Tibial artery (tissue), 4 donors: ENCODE data around the gene OAF.

Experiments
- DNase-seq, 2 donors: peaks; one replicate each; pipeline ENCODE4 v3.0.0-alpha.2; 2019
- H3K27ac ChIP-seq, 2 donors: fragments of 200-600 bp; sonication (generic) in 1 of 2; 1 replicate in 1 of 2; 2 replicates in 1 of 2; pipeline ENCODE4 v1.5.1; 2018 to 2019; ENCODE audit warnings: mild to moderate bottlenecking in 1 of 2
- H3K27me3 ChIP-seq, 2 donors: fragments of 200-600 bp; sonication (generic) in 1 of 2; one replicate each; pipeline versions ENCODE4 v1.5.1 to v1.6.0; 2016 to 2019
- H3K36me3 ChIP-seq, 3 donors: fragments of 200-600 bp; sonication (generic) in 2 of 3; one replicate each; pipeline ENCODE4 v1.5.1; 2016 to 2019; ENCODE audit warnings: mild to moderate bottlenecking in 2 of 3
- H3K4me1 ChIP-seq, 4 donors: fragments of 200-600 bp; sonication (generic) in 2 of 4; 1 replicate in 3 of 4; 2 replicates in 1 of 4; pipeline ENCODE4 v1.5.1; 2016 to 2019
- H3K4me3 ChIP-seq, 2 donors: fragments of 200-600 bp; sonication (generic) in 1 of 2; 1 replicate in 1 of 2; 2 replicates in 1 of 2; pipeline ENCODE4 v1.5.1; 2018 to 2019; ENCODE audit warnings: mild to moderate bottlenecking in 2 of 2
- H3K9me3 ChIP-seq, 3 donors: fragments of 200-600 bp; sonication (generic) in 1 of 3; one replicate each; pipeline ENCODE4 v1.5.1; 2016 to 2019
- intact Hi-C: fragments of 100-400 bp; cut with DNase I; formaldehyde crosslinking; loops from one replicate; pipeline ENCODE4 v1.15.0; 2023; ENCODE audit warnings: low total_unique reads
- TF ChIP-seq, protein P1 (sequence below), 2 experiments: fragments of 200-600 bp in 1 of 2; fragments of 450-650 bp in 1 of 2; IDR thresholded peaks; one replicate each; pipeline ENCODE4 v1.5.1; 2017 to 2019; ENCODE audit warnings: antibody characterized with exemption in 2 of 2, mild to moderate bottlenecking in 1 of 2, moderate library complexity in 1 of 2

Gene OAF

DNA sequence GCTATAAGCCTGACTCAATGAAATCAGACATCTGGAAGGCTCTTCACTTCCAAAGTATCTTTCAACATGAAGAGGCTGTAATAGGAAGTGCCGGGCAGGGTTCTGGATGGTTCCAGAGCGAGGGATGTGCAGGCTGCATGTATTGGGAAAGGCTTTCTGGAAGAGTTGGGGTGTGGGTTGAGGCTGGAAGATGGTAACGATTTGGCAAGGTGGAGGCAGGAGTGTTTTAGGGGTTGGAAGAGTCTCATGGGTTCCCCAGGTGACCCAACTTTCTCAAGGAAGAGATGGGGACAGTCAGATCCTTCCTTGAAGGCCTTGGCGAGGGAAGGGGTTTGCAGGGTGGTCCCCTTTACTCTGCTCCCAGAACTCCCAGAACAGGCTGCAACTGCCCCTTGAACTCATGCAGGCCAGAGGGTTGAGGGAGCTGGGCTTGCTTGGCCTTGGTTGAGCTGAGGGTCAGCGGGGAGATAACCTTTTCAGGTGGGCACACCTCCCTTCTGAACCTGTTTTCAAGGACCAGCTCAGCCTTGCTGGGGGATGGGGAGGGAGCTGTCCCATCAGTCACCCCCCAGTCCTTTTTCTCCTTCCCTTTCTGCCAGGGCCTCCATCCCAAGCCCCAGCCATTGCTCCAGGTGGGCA, 19.7 kb downstream of the OAF start:
- DNase-seq: no peak
- Histone ChIP-seq H3K36me3 (no peaks in the 10 kb centered on the region), H3K27me3 (peaks cover 0 to 34% of the 10 kb centered on the region in 2 donors), H3K4me1 (no peaks in the 10 kb centered on the region), H3K9me3 (no peaks in the 10 kb centered on the region), H3K4me3 (no peak overlapping the region), H3K27ac (no peak overlapping the region)
- TF ChIP-seq, protein P1, sequence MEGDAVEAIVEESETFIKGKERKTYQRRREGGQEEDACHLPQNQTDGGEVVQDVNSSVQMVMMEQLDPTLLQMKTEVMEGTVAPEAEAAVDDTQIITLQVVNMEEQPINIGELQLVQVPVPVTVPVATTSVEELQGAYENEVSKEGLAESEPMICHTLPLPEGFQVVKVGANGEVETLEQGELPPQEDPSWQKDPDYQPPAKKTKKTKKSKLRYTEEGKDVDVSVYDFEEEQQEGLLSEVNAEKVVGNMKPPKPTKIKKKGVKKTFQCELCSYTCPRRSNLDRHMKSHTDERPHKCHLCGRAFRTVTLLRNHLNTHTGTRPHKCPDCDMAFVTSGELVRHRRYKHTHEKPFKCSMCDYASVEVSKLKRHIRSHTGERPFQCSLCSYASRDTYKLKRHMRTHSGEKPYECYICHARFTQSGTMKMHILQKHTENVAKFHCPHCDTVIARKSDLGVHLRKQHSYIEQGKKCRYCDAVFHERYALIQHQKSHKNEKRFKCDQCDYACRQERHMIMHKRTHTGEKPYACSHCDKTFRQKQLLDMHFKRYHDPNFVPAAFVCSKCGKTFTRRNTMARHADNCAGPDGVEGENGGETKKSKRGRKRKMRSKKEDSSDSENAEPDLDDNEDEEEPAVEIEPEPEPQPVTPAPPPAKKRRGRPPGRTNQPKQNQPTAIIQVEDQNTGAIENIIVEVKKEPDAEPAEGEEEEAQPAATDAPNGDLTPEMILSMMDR (IDR thresholded peaks at IDR 0.05): no peak
- intact Hi-C loops: no loop called here

DNA sequence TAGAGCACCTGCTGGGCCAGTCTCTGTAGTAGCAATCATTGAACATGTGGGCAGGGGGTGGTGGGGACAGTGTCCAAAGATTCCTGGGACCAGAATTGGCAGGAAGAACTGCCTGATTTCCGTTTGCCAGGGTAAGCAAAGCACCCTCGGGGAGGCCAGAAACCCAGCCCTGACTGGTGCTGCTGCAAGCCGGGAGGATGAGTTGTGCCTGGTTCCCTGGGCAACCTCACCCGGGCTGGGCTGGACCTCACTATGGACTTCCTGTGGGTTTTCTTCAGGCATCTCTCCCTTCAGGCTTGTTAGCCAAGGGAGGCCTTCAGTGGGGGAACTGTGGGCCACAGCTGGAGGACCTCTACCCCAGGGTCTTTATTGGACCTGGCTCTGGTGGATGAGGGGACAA, 21.1 kb downstream of the OAF start:
- Histone ChIP-seq H3K27me3 (peaks cover 0 to 34% of the 10 kb centered on the region in 2 donors), H3K4me1 (no peaks in the 10 kb centered on the region), H3K9me3 (no peaks in the 10 kb centered on the region), H3K27ac (no peak overlapping the region), H3K36me3 (no peaks in the 10 kb centered on the region), H3K4me3 (no peak overlapping the region)
- no peak for DNase-seq
- TF ChIP-seq, protein P1 (IDR thresholded peaks at IDR 0.05): no peak
- intact Hi-C loops: no loop called here

DNA sequence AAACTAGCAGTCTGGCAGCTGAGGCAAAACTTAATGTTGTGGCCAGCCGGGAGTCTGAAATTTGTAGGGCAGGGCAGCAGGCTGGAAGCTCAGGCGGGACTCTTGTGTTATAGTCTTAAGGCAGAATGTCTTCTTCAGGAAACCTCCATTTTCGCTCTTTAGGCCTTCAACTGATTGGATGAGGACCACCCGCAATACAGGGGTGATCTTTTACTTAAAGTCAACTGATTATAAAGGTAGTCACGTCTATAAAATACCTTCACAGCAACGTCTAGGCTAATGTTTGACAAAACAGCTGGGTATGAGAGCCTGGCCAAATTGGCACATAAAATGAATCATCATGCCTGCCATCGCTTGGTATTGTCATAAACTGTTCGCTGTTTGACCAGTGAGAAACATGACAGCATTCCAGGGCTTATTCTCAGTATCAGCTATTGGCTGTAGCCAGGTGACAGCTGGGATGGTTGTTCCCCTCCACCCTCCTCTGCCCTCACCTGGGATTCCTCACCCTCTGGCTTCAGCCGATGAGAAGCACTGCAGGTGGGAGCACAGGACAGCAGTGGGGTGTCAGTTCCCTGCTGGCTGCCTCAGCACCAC, 22.5 kb downstream of the OAF start:
- TF ChIP-seq, protein P1 (IDR thresholded peaks at IDR 0.05): no peak
- Histone ChIP-seq H3K4me1 (no peaks in the 10 kb centered on the region), H3K9me3 (no peaks in the 10 kb centered on the region), H3K4me3 (no peak overlapping the region), H3K27me3 (peaks cover 0 to 40% of the 10 kb centered on the region in 2 donors), H3K36me3 (no peaks in the 10 kb centered on the region), H3K27ac (no peak overlapping the region)
- intact Hi-C loops: no loop called here
- DNase-seq: no peak

DNA sequence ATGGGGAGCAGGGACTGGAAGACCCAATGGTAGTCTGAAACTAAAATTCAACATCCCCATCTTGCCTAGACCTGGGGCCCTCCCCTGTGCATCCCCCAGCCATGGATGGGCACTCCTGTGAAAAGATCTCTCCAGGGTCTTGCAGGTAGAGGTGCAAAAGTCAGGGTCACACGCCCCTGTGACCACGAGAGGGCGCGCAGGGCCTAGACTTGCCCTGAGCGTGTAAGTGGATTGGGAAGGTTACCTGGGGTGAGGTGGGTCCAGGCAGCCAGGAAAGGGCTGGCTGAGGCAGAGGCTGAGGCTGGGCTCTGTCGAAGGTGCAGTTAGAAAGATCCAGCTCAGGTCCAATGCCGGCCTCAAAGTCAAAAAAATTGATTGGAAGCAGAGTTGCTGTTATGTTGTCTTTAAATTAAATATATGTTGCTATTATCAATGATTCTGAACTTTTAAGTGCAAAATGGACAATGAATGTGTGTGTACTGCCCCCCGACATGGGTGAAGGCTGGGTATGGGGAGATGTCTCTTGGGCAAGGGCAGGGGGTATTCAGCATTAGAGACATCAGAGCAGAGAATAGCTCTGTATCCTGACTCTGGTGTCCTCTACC, 24.3 kb downstream of the OAF start:
- no peak overlapping the region for H3K4me3 ChIP-seq
- DNase-seq: no peak
- H3K36me3 ChIP-seq: no peaks in the 10 kb centered on the region
- no peak overlapping the region for H3K27ac ChIP-seq
- peaks cover 0 to 5% (median 4%) of the 10 kb centered on the region in 4 donors for H3K4me1 ChIP-seq
- intact Hi-C loops: no loop called here
- H3K9me3 ChIP-seq: no peaks in the 10 kb centered on the region
- TF ChIP-seq, protein P1 (IDR thresholded peaks at IDR 0.05): peak; percentile 68 to 77
- H3K27me3 ChIP-seq: peaks cover 0 to 46% of the 10 kb centered on the region in 2 donors

DNA sequence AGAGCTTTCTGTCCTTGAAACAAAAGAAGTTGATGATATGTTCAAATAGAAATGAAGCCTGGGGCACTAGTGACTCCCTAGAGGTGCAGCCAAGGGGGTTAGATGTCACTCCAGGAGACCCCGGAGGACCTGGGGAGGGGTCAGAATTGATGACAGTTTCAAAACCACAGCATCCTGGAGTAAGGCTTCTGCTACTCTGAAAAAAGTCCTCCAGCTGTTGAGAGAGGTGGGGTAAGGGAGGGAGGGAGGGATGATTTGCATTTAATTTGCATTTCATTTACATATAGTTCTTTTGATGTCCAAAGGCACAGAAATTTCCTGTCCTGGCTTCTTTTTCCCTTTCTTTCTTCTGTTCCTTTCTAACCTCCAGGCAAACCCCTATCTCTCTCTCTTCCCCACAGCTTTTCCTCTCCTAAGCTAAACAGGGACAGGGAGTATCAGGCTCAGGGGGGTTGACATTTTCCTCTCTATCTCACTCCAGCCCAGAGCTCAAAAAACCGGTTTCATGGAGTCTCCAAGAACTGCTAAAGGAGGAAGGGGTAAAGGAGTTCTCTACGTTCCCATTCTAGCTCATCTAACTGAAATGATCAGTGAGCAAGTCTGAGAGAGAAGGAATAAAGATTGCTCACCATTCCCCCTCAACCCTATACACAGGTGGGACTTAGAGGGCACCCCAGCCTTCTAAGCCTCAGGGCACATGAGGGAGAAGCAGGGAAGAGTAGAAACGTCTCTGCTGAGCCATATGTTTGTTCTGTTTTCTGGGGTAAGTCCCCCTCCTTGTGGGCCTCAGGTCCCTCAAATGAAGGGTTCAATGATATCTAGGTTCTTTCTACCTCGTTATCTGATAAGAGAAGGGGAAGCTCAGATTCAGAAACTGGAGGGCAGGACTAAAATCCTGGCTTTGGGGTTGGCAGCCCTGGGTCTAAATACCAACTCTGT, 25.6 kb downstream of the OAF start:
- no peak for DNase-seq
- Histone ChIP-seq H3K27ac (no peak overlapping the region), H3K27me3 (peaks cover 0 to 56% of the 10 kb centered on the region in 2 donors), H3K9me3 (no peaks in the 10 kb centered on the region), H3K4me1 (peaks cover 0 to 16% (median 5%) of the 10 kb centered on the region in 4 donors), H3K4me3 (no peak overlapping the region), H3K36me3 (no peaks in the 10 kb centered on the region)
- TF ChIP-seq, protein P1 (IDR thresholded peaks at IDR 0.05): no peak
- intact Hi-C loops: loop anchor here (2.0 kb wide), 1 partner anchor 66 kb away; no protein-coding TSS in a partner anchor
